Fibroblast of mammary gland (primary cell): ENCODE data around the gene FLNC.

Experiments used
- DNase-seq: peaks from one replicate; pipeline ENCODE4 v3.0.0-alpha.2; 2010; ENCODE audit warnings: low read depth
- H3K4me3 ChIP-seq: 2 replicates; pipeline ENCODE4 v1.5.1; 2011; ENCODE audit warnings: low read depth, mild to moderate bottlenecking, low read length, moderate library complexity; ENCODE audit not compliant: control insufficient read depth
- CTCF ChIP-seq: conservative IDR thresholded peaks from 2 replicates; pipeline ENCODE4 v1.5.1; 2011; ENCODE audit warnings: low read depth, low read length, inconsistent platforms; ENCODE audit not compliant: control insufficient read depth, insufficient read depth

Gene FLNC

GRCh38 chr7:128887169-128888038 lies 57.2 kb downstream of the FLNC start:
- H3K4me3 ChIP-seq: no peak overlapping the region
- no peak for TF ChIP-seq CTCF
- DNase-seq: no peak

- no peak for DNase-seq
- H3K4me3 ChIP-seq: no peak overlapping the region
- no peak for TF ChIP-seq CTCF
Observed at GRCh38 chr7:128888039-128888755, 58.0 kb downstream of the FLNC start.

GRCh38 chr7:128888756-128889095 lies 58.5 kb downstream of the FLNC start:
- no peak for TF ChIP-seq CTCF
- H3K4me3 ChIP-seq: no peak overlapping the region
- no peak for DNase-seq

GRCh38 chr7:128889121-128889520 lies 58.9 kb downstream of the FLNC start:
- H3K4me3 ChIP-seq: no peak overlapping the region
- TF ChIP-seq CTCF: no peak
- DNase-seq: no peak

- no peak overlapping the region for H3K4me3 ChIP-seq
- no peak for DNase-seq
- TF ChIP-seq CTCF: no peak
Observed at GRCh38 chr7:128890306-128891109, 60.3 kb downstream of the FLNC start.

GRCh38 chr7:128891110-128891941 lies 61.1 kb downstream of the FLNC start:
- DNase-seq: no peak
- H3K4me3 ChIP-seq: no peak overlapping the region
- TF ChIP-seq CTCF: no peak
